Measurements from ENCODE around the gene EPHB1. TPM values are rescaled to one million over a fixed set of nuclear protein-coding genes. Genes with fewer than 3 reads are reported as not detected.

EPHB1 gene
- total and polyA plus RNA-seq, 4 donors = 0.23 to 1.7 (median 0.52) TPM

GRCh38 chr3:135014566-135014965 lies 219.5 kb downstream of the EPHB1 start (continued):
- TF ChIP-seq REST (IDR thresholded peaks at IDR 0.05) (no peak), YY1 (IDR thresholded peaks at IDR 0.05) (no peak), TAF1 (conservative IDR thresholded peaks at IDR 0.05) (no peak), HNF4G (IDR thresholded peaks at IDR 0.05) (no peak), GABPA (IDR thresholded peaks at IDR 0.05 in 1 of 2, conservative IDR thresholded peaks at IDR 0.05 in 1 of 2) (no peak), EGR1 (IDR thresholded peaks at IDR 0.05; ENCODE audit: low read depth in 2 of 2) (no peak), HNF4A (conservative IDR thresholded peaks at IDR 0.05) (no peak), RAD21 (IDR thresholded peaks at IDR 0.05) (no peak), RXRA (IDR thresholded peaks at IDR 0.05) (no peak)

GRCh38 chr3:135017003-135017893 lies 222.2 kb downstream of the EPHB1 start:
- no peaks in the 10 kb centered on the region for H3K9me3 ChIP-seq (ENCODE audit: control insufficient read depth in 4 of 4, low read length in 3 of 4)
- DNase-seq (ENCODE audit: low spot score) = no peak
- TF ChIP-seq ATF3 (IDR thresholded peaks at IDR 0.05) (no peak), CTCF (IDR thresholded peaks at IDR 0.05; ENCODE audit: low read depth, low read length, missing input control) (no peak), RAD21 (IDR thresholded peaks at IDR 0.05) (no peak), YY1 (IDR thresholded peaks at IDR 0.05) (no peak)
- 83% methylated on average over 9 of the region's 9 CpGs for WGBS
- no peak overlapping the region for H3K9ac ChIP-seq (ENCODE audit: low read depth in 1 of 2, low read length in 2 of 2)
- H3K36me3 ChIP-seq (ENCODE audit: control insufficient read depth in 4 of 4, insufficient read depth in 3 of 4, low read depth in 1 of 4, low read length in 3 of 4) = no peaks in the 10 kb centered on the region
- no peak overlapping the region for H3K4me3 ChIP-seq (ENCODE audit: low read depth in 1 of 3, low read length in 3 of 3)
- H3K27ac ChIP-seq (ENCODE audit: low read depth in 1 of 2, low read length in 2 of 2) = no peak overlapping the region
- no peaks in the 10 kb centered on the region for H3K27me3 ChIP-seq (ENCODE audit: control insufficient read depth in 4 of 4, insufficient read depth in 4 of 4, low read length in 3 of 4)
- H3K4me1 ChIP-seq (ENCODE audit: control insufficient read depth in 4 of 4, insufficient read depth in 4 of 4, low read length in 3 of 4) = peaks cover 0 to 7% (median 5%) of the 10 kb centered on the region in 4 donors

- Histone ChIP-seq H3K4me1 (ENCODE audit: control insufficient read depth in 4 of 4, insufficient read depth in 4 of 4, low read length in 3 of 4) (peaks cover 0 to 7% (median 5%) of the 10 kb centered on the region in 4 donors), H3K9ac (ENCODE audit: low read depth in 1 of 2, low read length in 2 of 2) (no peak overlapping the region), H3K27me3 (ENCODE audit: control insufficient read depth in 4 of 4, insufficient read depth in 4 of 4, low read length in 3 of 4) (no peaks in the 10 kb centered on the region), H3K36me3 (ENCODE audit: control insufficient read depth in 4 of 4, insufficient read depth in 3 of 4, low read depth in 1 of 4, low read length in 3 of 4) (no peaks in the 10 kb centered on the region), H3K9me3 (ENCODE audit: control insufficient read depth in 4 of 4, low read length in 3 of 4) (no peaks in the 10 kb centered on the region), H3K4me3 (ENCODE audit: low read depth in 1 of 3, low read length in 3 of 3) (no peak overlapping the region), H3K27ac (ENCODE audit: low read depth in 1 of 2, low read length in 2 of 2) (no peak overlapping the region)
- no peak for TF ChIP-seq HNF4G (IDR thresholded peaks at IDR 0.05)
- WGBS = 87% methylated on average over 7 of the region's 7 CpGs
- no peak for DNase-seq (ENCODE audit: low spot score)
Measured at GRCh38 chr3:135018149-135018923, 223.3 kb downstream of the EPHB1 start.
